HL-60 (cell line): ENCODE data around the gene SERPINF2.
"Not testable (repeated sequence)": the region's sequence is repeated elsewhere in the genome, so short reads cannot be mapped to it uniquely, and the experiment has no call there.

Source experiments
- DNase-seq, 2 experiments: peaks; one replicate each; pipeline ENCODE4 v3.0.0-alpha.2; 2010 to 2020; ENCODE audit warnings: low read depth in 1 of 2, low spot score in 1 of 2
- H3K27ac ChIP-seq: fragments of 250-450 bp; sonication (Bioruptor Pico); replicated peaks from 2 replicates; pipeline ENCODE4 v1.5.1; 2020; ENCODE audit warnings: mild to moderate bottlenecking, moderate library complexity
- H3K27me3 ChIP-seq: fragments of 250-450 bp; sonication (Bioruptor Pico); 2 replicates; pipeline ENCODE4 v1.5.1; 2021; ENCODE audit warnings: mild to moderate bottlenecking, moderate library complexity; ENCODE audit not compliant: insufficient read depth, poor library complexity, severe bottlenecking
- H3K4me3 ChIP-seq: replicated peaks from 2 replicates; pipeline ENCODE4 v1.5.1; 2011; ENCODE audit warnings: mild to moderate bottlenecking, control low read depth, low read length; ENCODE audit not compliant: insufficient read depth
- GABPA ChIP-seq: IDR thresholded peaks from 2 replicates; pipeline ENCODE4 v1.6.1; 2012; ENCODE audit warnings: low read depth
- POLR2AphosphoS5 ChIP-seq: IDR thresholded peaks from 2 replicates; pipeline ENCODE4 v1.6.1; 2012; ENCODE audit warnings: low read depth
- SPI1 ChIP-seq: IDR thresholded peaks from 2 replicates; pipeline ENCODE4 v1.6.1; 2012; ENCODE audit warnings: low read depth, mild to moderate bottlenecking, borderline replicate concordance
- TF ChIP-seq, protein P1 (sequence below): IDR thresholded peaks from one replicate; pipeline ENCODE4 v1.5.1; 2011; ENCODE audit warnings: low read length, control low read depth, inconsistent platforms; ENCODE audit not compliant: insufficient read depth
- TF ChIP-seq, protein P2 (sequence below): IDR thresholded peaks from 2 replicates; pipeline ENCODE4 v1.6.1; 2012; ENCODE audit warnings: low read depth; ENCODE audit not compliant: insufficient replicate concordance

The SERPINF2 gene

DNA sequence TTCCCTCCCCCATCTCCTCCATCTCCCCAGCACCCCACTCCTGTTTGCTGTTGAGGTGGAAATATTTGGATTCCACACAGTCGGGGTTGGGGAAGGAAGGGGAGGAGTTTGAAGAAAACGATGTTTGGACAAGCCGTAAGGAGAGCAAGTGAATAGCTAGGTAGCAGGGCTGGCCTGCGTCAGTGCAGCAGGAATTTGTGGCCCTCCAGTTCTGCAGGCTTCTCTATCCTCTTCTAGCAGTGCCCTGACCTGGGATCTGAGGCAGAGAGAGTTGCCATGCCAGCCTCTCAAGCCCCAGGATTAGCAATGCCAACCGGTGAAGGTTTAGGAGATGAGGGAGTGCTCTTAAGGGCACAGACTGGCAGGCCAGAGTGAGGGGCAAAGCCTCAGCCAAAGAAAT, 45.0 kb upstream of the SERPINF2 start:
- Histone ChIP-seq H3K4me3 (no peak overlapping the region), H3K27ac (no peak overlapping the region), H3K27me3 (no peaks in the 10 kb centered on the region)
- TF ChIP-seq POLR2AphosphoS5 (no peak), GABPA (no peak), SPI1 (no peak)
- TF ChIP-seq, protein P1, sequence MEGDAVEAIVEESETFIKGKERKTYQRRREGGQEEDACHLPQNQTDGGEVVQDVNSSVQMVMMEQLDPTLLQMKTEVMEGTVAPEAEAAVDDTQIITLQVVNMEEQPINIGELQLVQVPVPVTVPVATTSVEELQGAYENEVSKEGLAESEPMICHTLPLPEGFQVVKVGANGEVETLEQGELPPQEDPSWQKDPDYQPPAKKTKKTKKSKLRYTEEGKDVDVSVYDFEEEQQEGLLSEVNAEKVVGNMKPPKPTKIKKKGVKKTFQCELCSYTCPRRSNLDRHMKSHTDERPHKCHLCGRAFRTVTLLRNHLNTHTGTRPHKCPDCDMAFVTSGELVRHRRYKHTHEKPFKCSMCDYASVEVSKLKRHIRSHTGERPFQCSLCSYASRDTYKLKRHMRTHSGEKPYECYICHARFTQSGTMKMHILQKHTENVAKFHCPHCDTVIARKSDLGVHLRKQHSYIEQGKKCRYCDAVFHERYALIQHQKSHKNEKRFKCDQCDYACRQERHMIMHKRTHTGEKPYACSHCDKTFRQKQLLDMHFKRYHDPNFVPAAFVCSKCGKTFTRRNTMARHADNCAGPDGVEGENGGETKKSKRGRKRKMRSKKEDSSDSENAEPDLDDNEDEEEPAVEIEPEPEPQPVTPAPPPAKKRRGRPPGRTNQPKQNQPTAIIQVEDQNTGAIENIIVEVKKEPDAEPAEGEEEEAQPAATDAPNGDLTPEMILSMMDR: no peak
- TF ChIP-seq, protein P2, sequence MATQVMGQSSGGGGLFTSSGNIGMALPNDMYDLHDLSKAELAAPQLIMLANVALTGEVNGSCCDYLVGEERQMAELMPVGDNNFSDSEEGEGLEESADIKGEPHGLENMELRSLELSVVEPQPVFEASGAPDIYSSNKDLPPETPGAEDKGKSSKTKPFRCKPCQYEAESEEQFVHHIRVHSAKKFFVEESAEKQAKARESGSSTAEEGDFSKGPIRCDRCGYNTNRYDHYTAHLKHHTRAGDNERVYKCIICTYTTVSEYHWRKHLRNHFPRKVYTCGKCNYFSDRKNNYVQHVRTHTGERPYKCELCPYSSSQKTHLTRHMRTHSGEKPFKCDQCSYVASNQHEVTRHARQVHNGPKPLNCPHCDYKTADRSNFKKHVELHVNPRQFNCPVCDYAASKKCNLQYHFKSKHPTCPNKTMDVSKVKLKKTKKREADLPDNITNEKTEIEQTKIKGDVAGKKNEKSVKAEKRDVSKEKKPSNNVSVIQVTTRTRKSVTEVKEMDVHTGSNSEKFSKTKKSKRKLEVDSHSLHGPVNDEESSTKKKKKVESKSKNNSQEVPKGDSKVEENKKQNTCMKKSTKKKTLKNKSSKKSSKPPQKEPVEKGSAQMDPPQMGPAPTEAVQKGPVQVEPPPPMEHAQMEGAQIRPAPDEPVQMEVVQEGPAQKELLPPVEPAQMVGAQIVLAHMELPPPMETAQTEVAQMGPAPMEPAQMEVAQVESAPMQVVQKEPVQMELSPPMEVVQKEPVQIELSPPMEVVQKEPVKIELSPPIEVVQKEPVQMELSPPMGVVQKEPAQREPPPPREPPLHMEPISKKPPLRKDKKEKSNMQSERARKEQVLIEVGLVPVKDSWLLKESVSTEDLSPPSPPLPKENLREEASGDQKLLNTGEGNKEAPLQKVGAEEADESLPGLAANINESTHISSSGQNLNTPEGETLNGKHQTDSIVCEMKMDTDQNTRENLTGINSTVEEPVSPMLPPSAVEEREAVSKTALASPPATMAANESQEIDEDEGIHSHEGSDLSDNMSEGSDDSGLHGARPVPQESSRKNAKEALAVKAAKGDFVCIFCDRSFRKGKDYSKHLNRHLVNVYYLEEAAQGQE: no peak
- no peak for DNase-seq

DNA sequence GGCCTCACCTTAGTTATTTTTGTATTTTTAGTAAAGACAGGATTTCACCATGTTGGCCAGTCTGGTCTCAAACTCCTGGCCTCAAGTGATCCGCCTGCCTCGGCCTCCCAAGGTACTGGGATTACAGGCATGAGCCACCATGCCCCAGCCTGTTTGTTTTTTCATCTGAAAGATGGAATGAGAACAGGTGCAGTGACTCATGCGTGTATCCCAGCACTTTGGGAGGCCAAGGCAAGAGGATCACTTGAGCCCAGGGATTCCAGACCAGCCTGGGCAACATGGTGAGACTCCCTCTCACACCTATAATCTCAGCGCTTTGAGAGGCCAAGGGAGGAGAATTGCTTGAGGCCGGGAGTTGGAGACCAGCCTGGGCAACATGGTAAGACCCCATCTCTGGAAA, 42.8 kb upstream of the SERPINF2 start:
- H3K27me3 ChIP-seq, DNase-seq, H3K4me3 ChIP-seq, H3K27ac ChIP-seq: not testable (repeated sequence)

DNA sequence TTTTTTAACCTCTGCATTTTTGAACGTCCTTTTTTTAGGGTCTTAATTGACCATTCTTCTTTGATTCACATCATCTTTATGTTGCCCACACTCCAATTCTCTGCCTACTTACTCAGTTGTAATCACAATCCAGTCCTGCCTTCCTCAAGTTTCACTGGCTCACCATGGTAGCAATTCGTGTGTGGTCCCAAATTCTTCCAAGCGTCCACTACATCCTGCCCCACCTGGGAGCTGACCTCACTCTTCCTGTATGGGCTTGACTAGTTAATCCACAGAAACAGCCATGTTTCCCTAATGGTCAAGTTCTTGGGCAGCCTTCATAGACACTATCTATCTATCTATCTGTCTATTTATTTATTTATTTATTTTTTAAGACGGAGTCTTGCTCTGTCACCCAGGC, 39.6 kb upstream of the SERPINF2 start:
- Histone ChIP-seq H3K27ac (no peak overlapping the region), H3K27me3 (no peaks in the 10 kb centered on the region), H3K4me3 (no peak overlapping the region)
- TF ChIP-seq, protein P1: no peak
- TF ChIP-seq, protein P2: no peak
- TF ChIP-seq POLR2AphosphoS5: no peak
- no peak for DNase-seq

DNA sequence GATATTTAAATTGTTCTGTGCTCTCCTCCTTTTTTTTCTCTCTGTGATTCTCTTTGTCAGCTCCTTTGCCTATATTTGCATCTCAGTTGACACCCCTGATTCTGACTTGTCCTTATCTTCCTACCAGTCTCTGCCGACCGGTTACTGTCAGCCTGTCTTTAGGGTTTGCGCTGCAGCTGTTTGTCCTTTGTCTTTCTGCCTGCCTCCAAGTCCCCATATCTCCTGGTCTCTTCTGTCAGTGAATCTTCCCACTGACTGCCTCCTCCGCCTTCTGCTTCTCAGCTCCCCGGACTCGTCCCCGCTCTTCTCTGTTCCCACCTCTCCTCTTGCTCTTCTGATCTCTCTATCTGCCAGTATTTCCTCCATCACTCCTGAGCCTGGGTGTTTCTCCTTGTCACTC, 37.7 kb upstream of the SERPINF2 start:
- Histone ChIP-seq H3K4me3 (no peak overlapping the region), H3K27ac (no peak overlapping the region), H3K27me3 (no peaks in the 10 kb centered on the region)
- no peak for TF ChIP-seq POLR2AphosphoS5
- TF ChIP-seq GABPA: no peak
- TF ChIP-seq SPI1: no peak
- TF ChIP-seq, protein P2: no peak
- TF ChIP-seq, protein P1: no peak
- no peak for DNase-seq
